GM10266 (cell line): ENCODE results near the gene TAF7.
A peak's percentile ranks its signal among the peaks of the same experiment; 100 is the strongest.
"Not testable (repeated sequence)": the region's sequence is repeated elsewhere in the genome, so short reads cannot be mapped to it uniquely, and the experiment has no call there.

Experiments
- DNase-seq: peaks from one replicate; pipeline ENCODE4 v3.0.0; 2012; ENCODE audit errors: extremely low spot score
- TF ChIP-seq, protein P1 (sequence below): IDR thresholded peaks from 2 replicates; pipeline ENCODE4 v1.5.1; 2012; ENCODE audit warnings: mild to moderate bottlenecking, low read depth; ENCODE audit not compliant: control insufficient read depth, insufficient read depth; ENCODE audit errors: missing control alignments

The TAF7 gene

DNA sequence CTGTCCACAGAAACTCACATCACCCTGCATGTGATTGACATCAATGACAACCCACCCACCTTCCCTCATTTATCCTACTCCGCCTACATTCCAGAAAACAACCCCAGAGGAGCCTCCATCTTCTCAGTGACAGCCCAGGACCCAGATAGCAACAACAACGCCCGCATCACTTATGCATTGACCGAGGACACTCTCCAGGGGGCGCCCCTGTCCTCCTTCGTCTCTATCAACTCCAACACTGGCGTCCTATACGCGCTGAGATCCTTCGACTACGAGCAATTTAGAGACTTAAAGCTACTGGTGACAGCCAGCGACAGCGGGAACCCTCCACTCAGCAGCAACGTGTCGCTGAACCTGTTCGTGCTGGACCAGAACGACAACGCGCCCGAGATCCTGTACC, 24.7 kb upstream of the TAF7 start:
- TF ChIP-seq, protein P1, sequence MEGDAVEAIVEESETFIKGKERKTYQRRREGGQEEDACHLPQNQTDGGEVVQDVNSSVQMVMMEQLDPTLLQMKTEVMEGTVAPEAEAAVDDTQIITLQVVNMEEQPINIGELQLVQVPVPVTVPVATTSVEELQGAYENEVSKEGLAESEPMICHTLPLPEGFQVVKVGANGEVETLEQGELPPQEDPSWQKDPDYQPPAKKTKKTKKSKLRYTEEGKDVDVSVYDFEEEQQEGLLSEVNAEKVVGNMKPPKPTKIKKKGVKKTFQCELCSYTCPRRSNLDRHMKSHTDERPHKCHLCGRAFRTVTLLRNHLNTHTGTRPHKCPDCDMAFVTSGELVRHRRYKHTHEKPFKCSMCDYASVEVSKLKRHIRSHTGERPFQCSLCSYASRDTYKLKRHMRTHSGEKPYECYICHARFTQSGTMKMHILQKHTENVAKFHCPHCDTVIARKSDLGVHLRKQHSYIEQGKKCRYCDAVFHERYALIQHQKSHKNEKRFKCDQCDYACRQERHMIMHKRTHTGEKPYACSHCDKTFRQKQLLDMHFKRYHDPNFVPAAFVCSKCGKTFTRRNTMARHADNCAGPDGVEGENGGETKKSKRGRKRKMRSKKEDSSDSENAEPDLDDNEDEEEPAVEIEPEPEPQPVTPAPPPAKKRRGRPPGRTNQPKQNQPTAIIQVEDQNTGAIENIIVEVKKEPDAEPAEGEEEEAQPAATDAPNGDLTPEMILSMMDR = no peak
- DNase-seq = no peak

DNA sequence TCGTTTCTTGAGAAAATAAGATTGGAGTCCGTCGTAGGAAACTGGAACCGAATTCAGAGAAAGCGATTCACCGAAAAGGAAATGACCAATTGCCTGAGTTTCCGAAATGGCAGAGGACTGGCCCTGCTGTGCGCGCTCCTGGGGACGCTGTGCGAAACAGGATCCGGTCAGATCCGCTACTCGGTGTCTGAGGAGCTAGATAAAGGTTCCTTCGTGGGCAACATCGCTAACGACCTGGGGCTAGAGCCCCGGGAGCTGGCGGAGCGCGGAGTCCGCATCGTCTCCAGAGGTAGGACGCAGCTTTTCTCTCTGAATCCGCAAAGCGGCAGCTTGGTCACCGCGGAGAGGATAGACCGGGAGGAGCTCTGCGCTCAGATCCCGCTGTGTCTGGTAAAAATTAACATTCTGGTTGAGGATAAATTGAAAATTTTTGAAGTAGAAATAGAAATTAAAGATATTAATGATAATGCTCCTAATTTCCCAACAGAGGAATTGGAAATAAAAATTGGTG, 23.4 kb upstream of the TAF7 start:
- DNase-seq = no peak
- TF ChIP-seq, protein P1 = no peak

DNA sequence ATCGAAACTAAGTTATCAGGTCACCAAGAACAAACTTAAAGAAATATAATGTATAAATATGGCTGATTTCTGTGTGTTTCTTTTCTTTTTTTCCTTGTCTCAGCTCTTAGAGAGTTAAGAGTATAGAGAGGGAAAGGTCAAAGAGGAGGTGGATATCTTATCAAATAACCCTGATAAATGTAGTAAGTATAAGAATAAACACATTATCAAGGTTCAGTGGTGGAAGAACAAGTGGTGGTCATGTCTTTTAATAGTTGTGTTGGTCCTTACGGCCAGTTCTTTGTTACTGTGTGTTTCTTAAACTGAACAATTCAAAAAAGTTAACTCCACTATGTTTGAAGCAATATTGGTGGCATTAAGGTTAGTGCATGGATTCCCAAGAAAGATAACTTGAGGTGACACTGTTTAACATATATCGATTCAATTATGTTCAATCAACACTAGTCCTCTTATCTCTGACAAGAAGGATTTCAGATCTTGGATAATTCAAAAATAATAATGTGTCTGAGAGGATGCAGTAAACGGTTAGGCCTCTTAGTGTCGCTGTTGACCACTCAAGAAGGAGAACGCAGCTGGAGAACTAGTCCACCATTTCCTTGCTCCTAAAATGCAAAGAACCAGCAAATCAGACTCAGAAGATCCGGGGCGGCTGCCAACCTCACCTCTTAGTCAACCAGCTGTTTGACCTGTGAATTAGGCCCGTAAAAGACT, 22.8 kb upstream of the TAF7 start, which contains the start of gene PCDHGA3:
Gene PCDHGA3 (plus strand): TSS at position 588 of the 711 bp plus-strand sequence. CDS start 205 bp downstream, outside the sequence.
- TF ChIP-seq, protein P1 = peak; percentile 26
- peak; percentile 65 for DNase-seq

DNA sequence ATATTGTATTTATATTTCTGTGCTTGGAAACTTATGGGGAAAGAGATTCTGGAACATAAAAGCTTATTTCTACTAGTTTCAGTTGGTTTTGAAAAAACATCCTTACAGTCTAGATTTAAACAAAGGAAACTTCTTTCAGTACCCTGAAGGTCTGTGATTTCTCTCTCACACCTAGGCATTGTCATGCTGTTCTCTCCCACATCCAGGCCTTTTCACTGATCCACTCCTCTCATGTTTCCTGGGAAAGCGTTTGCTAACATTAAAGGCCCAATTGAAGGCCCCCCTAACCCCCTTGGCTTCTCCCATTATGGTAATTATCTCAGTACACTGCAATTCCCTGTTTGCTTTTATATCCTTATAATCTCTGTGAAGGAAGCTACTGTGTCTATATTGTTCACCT, 22.2 kb upstream of the TAF7 start:
- TF ChIP-seq, protein P1 = no peak
- DNase-seq = no peak

DNA sequence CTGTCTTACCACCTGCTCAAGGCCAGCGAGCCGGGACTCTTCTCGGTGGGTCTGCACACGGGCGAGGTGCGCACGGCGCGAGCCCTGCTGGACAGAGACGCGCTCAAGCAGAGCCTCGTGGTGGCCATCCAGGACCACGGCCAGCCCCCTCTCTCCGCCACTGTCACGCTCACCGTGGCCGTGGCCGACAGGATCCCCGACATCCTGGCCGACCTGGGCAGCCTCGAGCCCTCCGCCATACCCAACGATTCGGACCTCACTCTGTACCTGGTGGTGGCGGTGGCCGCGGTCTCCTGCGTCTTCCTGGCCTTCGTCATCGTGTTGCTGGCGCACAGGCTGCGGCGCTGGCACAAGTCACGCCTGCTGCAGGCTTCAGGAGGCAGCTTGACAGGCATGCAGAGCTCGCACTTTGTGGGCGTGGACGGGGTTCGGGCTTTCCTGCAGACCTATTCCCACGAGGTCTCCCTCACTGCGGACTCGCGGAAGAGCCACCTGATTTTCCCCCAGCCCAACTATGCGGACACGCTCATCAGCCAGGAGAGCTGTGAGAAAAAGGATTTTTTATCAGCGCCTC, 20.3 kb upstream of the TAF7 start:
- DNase-seq = not testable (repeated sequence)

DNA sequence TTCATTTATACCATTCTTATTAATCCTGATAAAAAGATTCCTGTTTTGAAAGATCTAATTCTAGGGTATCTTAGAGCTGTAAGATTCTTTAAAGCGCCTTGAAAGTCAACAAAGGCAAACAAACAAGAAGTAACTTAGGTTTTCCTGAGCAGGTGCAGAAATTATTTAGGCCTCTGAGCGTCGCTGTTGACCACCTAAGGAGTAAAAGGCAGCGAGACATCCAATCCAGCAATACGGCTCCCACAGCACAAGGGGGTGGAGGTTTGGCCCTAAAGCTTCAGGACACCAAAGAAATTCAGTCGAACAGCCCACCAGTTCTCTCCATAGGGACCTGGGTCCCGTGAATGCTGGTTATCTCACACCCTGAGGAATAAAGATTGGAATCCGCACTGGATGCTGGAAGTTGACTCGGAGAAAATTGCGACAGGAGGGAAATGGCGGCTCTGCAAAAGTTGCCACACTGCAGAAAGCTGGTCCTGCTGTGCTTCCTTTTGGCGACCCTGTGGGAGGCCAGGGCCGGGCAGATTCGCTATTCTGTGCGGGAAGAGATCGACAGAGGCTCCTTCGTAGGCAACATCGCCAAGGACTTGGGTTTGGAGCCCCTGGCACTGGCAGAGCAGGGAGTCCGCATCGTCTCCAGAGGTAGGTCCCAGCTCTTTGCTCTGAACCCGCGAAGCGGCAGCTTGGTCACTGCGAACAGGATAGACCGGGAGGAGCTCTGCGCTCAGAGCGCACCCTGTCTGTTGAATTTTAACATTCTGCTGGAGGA, 18.1 kb upstream of the TAF7 start, which contains the start of gene PCDHGA2:
Gene PCDHGA2 (plus strand): TSS at position 223 of the 769 bp plus-strand sequence.
- peak; percentile 55 for DNase-seq
- TF ChIP-seq, protein P1 = peak; percentile 30

DNA sequence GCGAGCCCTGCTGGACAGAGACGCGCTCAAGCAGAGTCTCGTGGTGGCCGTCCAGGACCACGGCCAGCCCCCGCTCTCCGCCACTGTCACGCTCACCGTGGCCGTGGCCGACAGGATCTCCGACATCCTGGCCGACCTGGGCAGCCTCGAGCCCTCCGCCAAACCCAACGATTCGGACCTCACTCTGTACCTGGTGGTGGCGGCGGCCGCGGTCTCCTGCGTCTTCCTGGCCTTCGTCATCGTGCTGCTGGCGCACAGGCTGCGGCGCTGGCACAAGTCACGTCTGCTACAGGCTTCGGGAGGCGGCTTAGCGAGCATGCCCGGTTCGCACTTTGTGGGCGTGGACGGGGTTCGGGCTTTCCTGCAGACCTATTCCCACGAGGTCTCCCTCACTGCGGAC, 12.0 kb upstream of the TAF7 start:
- not testable (repeated sequence) for DNase-seq
